Loucy (cell line): ENCODE measurements around the gene KIF11.

Source experiments
- H2AFZ ChIP-seq: fragments of 200-600 bp; sonication (generic); 2 replicates; pipeline ENCODE4 v1.6.0; 2016; ENCODE audit warnings: antibody characterized with exemption, mild to moderate bottlenecking, low read length, moderate library complexity
- H3F3A ChIP-seq: fragments of 200-600 bp; 2 replicates; pipeline ENCODE4 v1.6.0; 2016; ENCODE audit warnings: antibody characterized with exemption, low read depth, mild to moderate bottlenecking
- H3K27me3 ChIP-seq: fragments of 200-600 bp; sonication (generic); 2 replicates; pipeline ENCODE4 v1.6.1; 2014; ENCODE audit warnings: low read length, mild to moderate bottlenecking; ENCODE audit not compliant: insufficient read depth, poor library complexity, severe bottlenecking
- H3K36me3 ChIP-seq: fragments of 200-600 bp; sonication (generic); 2 replicates; pipeline ENCODE4 v1.6.1; 2016; ENCODE audit warnings: low read length; ENCODE audit not compliant: insufficient read depth
- H3K4me1 ChIP-seq: fragments of 200-600 bp; sonication (generic); 2 replicates; pipeline ENCODE4 v1.5.1; 2014; ENCODE audit warnings: low read length, mild to moderate bottlenecking; ENCODE audit not compliant: insufficient read depth, poor library complexity, severe bottlenecking
- H3K4me2 ChIP-seq: fragments of 200-600 bp; sonication (generic); 2 replicates; pipeline ENCODE4 v1.6.0; 2014; ENCODE audit warnings: antibody characterized with exemption, low read length, low read depth, mild to moderate bottlenecking; ENCODE audit not compliant: poor library complexity, severe bottlenecking
- H3K4me3 ChIP-seq: fragments of 200-600 bp; sonication (generic); 2 replicates; pipeline ENCODE4 v1.5.1; 2014; ENCODE audit warnings: low read length, mild to moderate bottlenecking, mixed read lengths; ENCODE audit not compliant: poor library complexity, severe bottlenecking
- H3K79me2 ChIP-seq: fragments of 200-600 bp; sonication (generic); 2 replicates; pipeline ENCODE4 v1.6.1; 2014; ENCODE audit warnings: low read length; ENCODE audit not compliant: insufficient read depth
- H3K9ac ChIP-seq: fragments of 200-600 bp; sonication (generic); 2 replicates; pipeline ENCODE4 v1.6.0; 2014; ENCODE audit warnings: mild to moderate bottlenecking, low read depth, low read length, moderate library complexity; ENCODE audit not compliant: poor library complexity, severe bottlenecking
- H3K9me2 ChIP-seq: fragments of 200-600 bp; sonication (generic); replicated peaks from 2 replicates; pipeline ENCODE4 v1.6.1; 2016; ENCODE audit warnings: low read depth, low read length, mixed read lengths
- H3K9me3 ChIP-seq: fragments of 200-600 bp; sonication (generic); 2 replicates; pipeline ENCODE4 v1.6.1; 2014; ENCODE audit warnings: mild to moderate bottlenecking, antibody characterized with exemption, low read length, low read depth; ENCODE audit not compliant: insufficient read depth
- H4K20me1 ChIP-seq: fragments of 200-600 bp; sonication (generic); 2 replicates; pipeline ENCODE4 v1.6.0; 2014; ENCODE audit warnings: antibody characterized with exemption, low read length, mild to moderate bottlenecking; ENCODE audit not compliant: insufficient read depth, poor library complexity, severe bottlenecking
- CTCF ChIP-seq: fragments of 200-600 bp; sonication (generic); conservative IDR thresholded peaks from 2 replicates; pipeline ENCODE4 v1.5.1; 2014; ENCODE audit warnings: mild to moderate bottlenecking, antibody characterized with exemption, low read length
- EZH2phosphoT487 ChIP-seq: fragments of 200-600 bp; IDR thresholded peaks from 2 replicates; pipeline ENCODE4 v1.6.1; 2018; ENCODE audit warnings: antibody characterized with exemption, mild to moderate bottlenecking, moderate library complexity, borderline replicate concordance

Gene KIF11

GRCh38 chr10:92615515-92615914, 22.6 kb downstream of the KIF11 start:
- Histone ChIP-seq H3K9me2 (no peaks in the 10 kb centered on the region), H3K9ac (no peak overlapping the region), H3F3A (no peaks in the 10 kb centered on the region), H3K4me3 (no peak overlapping the region), H3K9me3 (no peaks in the 10 kb centered on the region), H3K4me2 (no peak overlapping the region), H3K36me3 (peaks cover 90% of the 10 kb centered on the region), H3K79me2 (peaks cover 43% of the 10 kb centered on the region), H2AFZ (no peak overlapping the region), H3K4me1 (no peaks in the 10 kb centered on the region), H3K27me3 (no peaks in the 10 kb centered on the region), H4K20me1 (no peaks in the 10 kb centered on the region)
- TF ChIP-seq EZH2phosphoT487 (no peak), CTCF (no peak)

GRCh38 chr10:92619368-92619767, 26.4 kb downstream of the KIF11 start:
- H3K27me3 ChIP-seq = no peaks in the 10 kb centered on the region
- no peaks in the 10 kb centered on the region for H3K9me2 ChIP-seq
- no peak overlapping the region for H3K9ac ChIP-seq
- H4K20me1 ChIP-seq = no peaks in the 10 kb centered on the region
- no peaks in the 10 kb centered on the region for H3F3A ChIP-seq
- H3K79me2 ChIP-seq = peaks cover 35% of the 10 kb centered on the region
- peaks cover 89% of the 10 kb centered on the region for H3K36me3 ChIP-seq
- H3K4me1 ChIP-seq = no peaks in the 10 kb centered on the region
- no peak for TF ChIP-seq EZH2phosphoT487
- TF ChIP-seq CTCF = no peak
- H2AFZ ChIP-seq = no peak overlapping the region
- H3K4me2 ChIP-seq = no peak overlapping the region
- no peaks in the 10 kb centered on the region for H3K9me3 ChIP-seq
- no peak overlapping the region for H3K4me3 ChIP-seq

GRCh38 chr10:92627845-92628480, 35.0 kb downstream of the KIF11 start:
- no peak overlapping the region for H3K4me2 ChIP-seq
- H3K79me2 ChIP-seq = peaks cover 4% of the 10 kb centered on the region; the same call in 1 of the 2 replicates
- H3K36me3 ChIP-seq = peaks cover 81% of the 10 kb centered on the region
- H3F3A ChIP-seq = no peaks in the 10 kb centered on the region
- no peaks in the 10 kb centered on the region for H3K9me3 ChIP-seq
- no peak overlapping the region for H2AFZ ChIP-seq
- no peaks in the 10 kb centered on the region for H3K4me1 ChIP-seq
- no peak overlapping the region for H3K9ac ChIP-seq
- H3K9me2 ChIP-seq = no peaks in the 10 kb centered on the region
- TF ChIP-seq EZH2phosphoT487 (no peak), CTCF (no peak; the same call in 1 of the 2 replicates)
- H3K4me3 ChIP-seq = no peak overlapping the region
- no peaks in the 10 kb centered on the region for H3K27me3 ChIP-seq
- H4K20me1 ChIP-seq = no peaks in the 10 kb centered on the region
